Liver (tissue), 3 donors: ENCODE measurements around the gene PEAK1.

ENCODE experiments used
- ATF3 ChIP-seq: IDR thresholded peaks from 2 replicates; pipeline ENCODE4 v1.6.1; 2016; ENCODE audit warnings: antibody characterized with exemption
- CTCF ChIP-seq: fragments of 150-350 bp; IDR thresholded peaks from 2 replicates; pipeline ENCODE4 v1.5.1; 2017; ENCODE audit warnings: improper control_type of control experiment, low read depth, low read length; ENCODE audit not compliant: missing input control
- FOXA1 ChIP-seq: IDR thresholded peaks from 2 replicates; pipeline ENCODE4 v1.6.1; 2016; ENCODE audit warnings: antibody characterized with exemption
- GABPA ChIP-seq, 2 donors: IDR thresholded peaks in 1 of 2; conservative IDR thresholded peaks in 1 of 2; 2 replicates each; pipeline ENCODE4 v1.6.1; 2016; ENCODE audit warnings: antibody characterized with exemption in 2 of 2, mild to moderate bottlenecking in 1 of 2, moderate library complexity in 1 of 2
- TAF1 ChIP-seq: conservative IDR thresholded peaks from 2 replicates; pipeline ENCODE4 v1.6.1; 2016; ENCODE audit warnings: antibody characterized with exemption, mild to moderate bottlenecking
- YY1 ChIP-seq: IDR thresholded peaks from 2 replicates; pipeline ENCODE4 v1.6.1; 2016; ENCODE audit warnings: antibody characterized with exemption, mild to moderate bottlenecking
- donor health status: healthy.
- donor health status: healthy.

DNA sequence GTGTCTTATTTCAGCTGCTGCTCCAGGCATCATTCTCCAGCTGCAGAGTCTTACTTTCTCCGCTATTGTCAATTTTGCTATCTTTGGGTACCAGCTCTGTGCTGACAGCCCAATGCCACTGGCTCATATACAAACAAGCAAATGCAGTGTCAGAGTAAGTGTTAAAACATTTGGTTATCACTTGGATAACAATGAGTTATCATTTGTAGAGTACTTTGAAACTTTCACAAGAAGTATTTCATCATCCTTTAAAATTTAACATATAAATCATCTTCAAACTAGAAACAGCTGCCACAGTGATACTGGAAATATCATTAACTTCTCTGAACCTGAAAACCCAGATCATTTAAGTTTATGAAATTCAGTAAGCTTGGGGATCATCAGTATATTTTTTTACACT is 362.8 kb downstream of the PEAK1 start:
- TF ChIP-seq GABPA (IDR thresholded peaks at IDR 0.05 in 1 of 2, conservative IDR thresholded peaks at IDR 0.05 in 1 of 2), result no peak
- TF ChIP-seq CTCF, result no peak
- no peak for TF ChIP-seq YY1
- TF ChIP-seq ATF3, result no peak
- TF ChIP-seq FOXA1, result no peak
- no peak for TF ChIP-seq TAF1
